Measurements from ENCODE around the gene EIF4G3. TPM values are rescaled to one million over a fixed set of nuclear protein-coding genes. Genes with fewer than 3 reads are reported as not detected.

EIF4G3 gene
- polyA plus RNA-seq, 1 of the 3 experiments (the other 2 are of a cell fraction): 32.0 TPM

DNA sequence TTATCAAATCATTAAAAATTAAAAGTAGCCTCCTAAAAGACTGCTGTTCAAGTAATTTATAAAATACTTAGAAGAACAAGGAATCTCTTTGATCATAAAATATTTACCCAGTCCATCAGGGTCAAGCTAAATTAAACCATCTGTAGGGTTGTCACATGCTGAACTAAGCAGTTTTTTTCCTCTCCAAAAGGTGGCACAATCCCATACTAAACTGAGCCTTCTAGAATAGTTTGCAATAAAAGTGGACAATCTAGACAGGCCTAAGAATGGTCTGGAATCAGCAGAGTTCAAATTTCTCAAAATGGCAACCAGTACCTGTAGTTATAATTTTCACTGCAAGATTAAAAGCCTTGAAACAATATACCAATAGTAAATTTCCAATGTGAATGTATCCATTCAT lies 194.8 kb downstream of the EIF4G3 start:
- TF ChIP-seq TEAD4 (IDR thresholded peaks at IDR 0.05; ENCODE audit: borderline replicate concordance, insufficient read depth) (no peak), SIN3A (IDR thresholded peaks at IDR 0.05; ENCODE audit: borderline replicate concordance, low read depth, low read length) (no peak), ELF1 (IDR thresholded peaks at IDR 0.05) (no peak), SMC3 (IDR thresholded peaks at IDR 0.05; ENCODE audit: low read depth, low read length) (peak; percentile 41; the same call in 1 of the 2 replicates), TAF1 (IDR thresholded peaks at IDR 0.05; ENCODE audit: borderline replicate concordance, low read depth, low read length) (no peak), RAD21 (IDR thresholded peaks at IDR 0.05; ENCODE audit: low read length) (peak; percentile 73), YY1 (IDR thresholded peaks at IDR 0.05; ENCODE audit: low read depth) (no peak), NRF1 (IDR thresholded peaks at IDR 0.05; ENCODE audit: low read depth, low read length) (no peak)
- TF ChIP-seq, protein P1, sequence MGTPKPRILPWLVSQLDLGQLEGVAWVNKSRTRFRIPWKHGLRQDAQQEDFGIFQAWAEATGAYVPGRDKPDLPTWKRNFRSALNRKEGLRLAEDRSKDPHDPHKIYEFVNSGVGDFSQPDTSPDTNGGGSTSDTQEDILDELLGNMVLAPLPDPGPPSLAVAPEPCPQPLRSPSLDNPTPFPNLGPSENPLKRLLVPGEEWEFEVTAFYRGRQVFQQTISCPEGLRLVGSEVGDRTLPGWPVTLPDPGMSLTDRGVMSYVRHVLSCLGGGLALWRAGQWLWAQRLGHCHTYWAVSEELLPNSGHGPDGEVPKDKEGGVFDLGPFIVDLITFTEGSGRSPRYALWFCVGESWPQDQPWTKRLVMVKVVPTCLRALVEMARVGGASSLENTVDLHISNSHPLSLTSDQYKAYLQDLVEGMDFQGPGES (IDR thresholded peaks at IDR 0.05; ENCODE audit: low read depth, low read length): no peak
- TF ChIP-seq, protein P2, sequence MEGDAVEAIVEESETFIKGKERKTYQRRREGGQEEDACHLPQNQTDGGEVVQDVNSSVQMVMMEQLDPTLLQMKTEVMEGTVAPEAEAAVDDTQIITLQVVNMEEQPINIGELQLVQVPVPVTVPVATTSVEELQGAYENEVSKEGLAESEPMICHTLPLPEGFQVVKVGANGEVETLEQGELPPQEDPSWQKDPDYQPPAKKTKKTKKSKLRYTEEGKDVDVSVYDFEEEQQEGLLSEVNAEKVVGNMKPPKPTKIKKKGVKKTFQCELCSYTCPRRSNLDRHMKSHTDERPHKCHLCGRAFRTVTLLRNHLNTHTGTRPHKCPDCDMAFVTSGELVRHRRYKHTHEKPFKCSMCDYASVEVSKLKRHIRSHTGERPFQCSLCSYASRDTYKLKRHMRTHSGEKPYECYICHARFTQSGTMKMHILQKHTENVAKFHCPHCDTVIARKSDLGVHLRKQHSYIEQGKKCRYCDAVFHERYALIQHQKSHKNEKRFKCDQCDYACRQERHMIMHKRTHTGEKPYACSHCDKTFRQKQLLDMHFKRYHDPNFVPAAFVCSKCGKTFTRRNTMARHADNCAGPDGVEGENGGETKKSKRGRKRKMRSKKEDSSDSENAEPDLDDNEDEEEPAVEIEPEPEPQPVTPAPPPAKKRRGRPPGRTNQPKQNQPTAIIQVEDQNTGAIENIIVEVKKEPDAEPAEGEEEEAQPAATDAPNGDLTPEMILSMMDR (IDR thresholded peaks at IDR 0.05): peak; percentile 42
- peak; percentile 29 for DNase-seq
- peaks cover 42% of the 10 kb centered on the region for H3K79me2 ChIP-seq (ENCODE audit: insufficient read depth)
- H4K20me1 ChIP-seq (ENCODE audit: insufficient read depth): peaks cover 5% of the 10 kb centered on the region; the same call in 1 of the 2 replicates
- no peaks in the 10 kb centered on the region for H3K9me3 ChIP-seq
- H3K4me1 ChIP-seq (ENCODE audit: control insufficient read depth in 1 of 2, insufficient read depth in 2 of 2, low read depth in 1 of 2, low read length in 1 of 2): peaks cover 10 to 47% of the 10 kb centered on the region in 2 experiments
- ChIA-PET POLR2A (interaction anchor here (1.1 kb wide), 1 partner anchor 213 kb away, joined by 3 read pairs; no protein-coding TSS in a partner anchor), CTCF (interaction anchor here (0.6 to 3.7 kb wide), 14 partner anchors 11 to 387 kb away, joined by 3 to 44 read pairs (median 3); partner anchors contain the start of gene HP1BP3)
- H3K4me3 ChIP-seq (ENCODE audit: low read depth in 2 of 2, low read length in 1 of 2): no peak overlapping the region
- H3K9ac ChIP-seq: peak overlapping the region; percentile 17; the same call in 1 of the 2 replicates
- peaks cover 0 to 7% of the 10 kb centered on the region in 2 experiments for H3K36me3 ChIP-seq (replicated peaks in 1 of 2; ENCODE audit: control insufficient read depth in 1 of 2, insufficient read depth in 2 of 2, low read length in 1 of 2)
- peaks cover 39% of the 10 kb centered on the region for H3F3A ChIP-seq (replicated peaks; ENCODE audit: insufficient read depth)
- peak overlapping the region; percentile 50 to 76 for H3K27ac ChIP-seq (ENCODE audit: low read depth in 2 of 2, low read length in 1 of 2)
- H2AFZ ChIP-seq (ENCODE audit: low read depth): no peak overlapping the region
- H3K27me3 ChIP-seq (ENCODE audit: insufficient read depth): no peaks in the 10 kb centered on the region
- H3K4me2 ChIP-seq: peak overlapping the region; percentile 39
- no peaks in the 10 kb centered on the region for H3K9me2 ChIP-seq

DNA sequence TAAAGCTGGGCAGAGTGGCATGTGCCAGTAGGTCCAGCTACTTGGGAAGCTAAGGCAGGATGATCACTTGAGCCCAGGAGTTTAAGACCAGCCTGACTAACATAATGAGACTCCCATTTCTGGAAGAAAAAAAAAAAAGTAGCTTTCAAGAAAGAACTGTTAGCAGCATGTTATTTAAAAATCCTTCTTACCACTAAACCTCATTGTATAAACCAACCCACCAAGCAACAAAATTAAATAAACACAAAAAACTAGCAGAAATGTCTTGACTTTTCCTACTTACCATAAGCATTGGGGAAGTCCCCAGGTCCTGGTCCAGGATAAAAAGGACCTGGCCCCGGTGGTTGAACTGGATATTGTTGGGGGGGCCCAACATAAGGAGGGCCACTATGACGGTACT lies 196.6 kb downstream of the EIF4G3 start:
- CTCF ChIA-PET: interaction anchor here (0.7 to 3.7 kb wide), 7 partner anchors 13 to 283 kb away, joined by 3 to 44 read pairs (median 3); no protein-coding TSS in a partner anchor
- no peak for DNase-seq

More for the DNA sequence above, 196.6 kb downstream of the EIF4G3 start:
- H3K4me2 ChIP-seq: no peak overlapping the region
- peak overlapping the region in 1 of 2 experiments; percentile 69; a peak in 1 of 4 replicates for H3K27ac ChIP-seq (ENCODE audit: low read depth in 2 of 2, low read length in 1 of 2)
- H3K4me3 ChIP-seq (ENCODE audit: low read depth in 2 of 2, low read length in 1 of 2): no peak overlapping the region
- peaks cover 5% of the 10 kb centered on the region; the same call in 1 of the 2 replicates for H4K20me1 ChIP-seq (ENCODE audit: insufficient read depth)
- peaks cover 10 to 47% of the 10 kb centered on the region in 2 experiments for H3K4me1 ChIP-seq (ENCODE audit: control insufficient read depth in 1 of 2, insufficient read depth in 2 of 2, low read depth in 1 of 2, low read length in 1 of 2)
- H3K79me2 ChIP-seq (ENCODE audit: insufficient read depth): peaks cover 39% of the 10 kb centered on the region
- H3K9ac ChIP-seq: no peak overlapping the region
- peaks cover 39% of the 10 kb centered on the region for H3F3A ChIP-seq (replicated peaks; ENCODE audit: insufficient read depth)
- H3K9me3 ChIP-seq: no peaks in the 10 kb centered on the region
- no peaks in the 10 kb centered on the region for H3K9me2 ChIP-seq
- WGBS (ENCODE audit: low lambda C conversion rate): 100% methylated on average over 2 of the region's 2 CpGs
- TF ChIP-seq FOXJ3 (CRISPR knock-in tag; IDR thresholded peaks at IDR 0.05): no peak
- TF ChIP-seq RFX5 (IDR thresholded peaks at IDR 0.05; ENCODE audit: low read length): no peak
- TF ChIP-seq MXI1 (IDR thresholded peaks at IDR 0.05; ENCODE audit: low read depth, low read length): no peak
- no peak for TF ChIP-seq EP300 (IDR thresholded peaks at IDR 0.05; ENCODE audit: borderline replicate concordance in 1 of 2, low read depth in 1 of 2, low read length in 1 of 2)
- TF ChIP-seq, protein P3, sequence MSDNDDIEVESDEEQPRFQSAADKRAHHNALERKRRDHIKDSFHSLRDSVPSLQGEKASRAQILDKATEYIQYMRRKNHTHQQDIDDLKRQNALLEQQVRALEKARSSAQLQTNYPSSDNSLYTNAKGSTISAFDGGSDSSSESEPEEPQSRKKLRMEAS (IDR thresholded peaks at IDR 0.05; ENCODE audit: low read depth): no peak
- no peak for TF ChIP-seq YY1 (IDR thresholded peaks at IDR 0.05; ENCODE audit: low read depth)
- no peak for TF ChIP-seq JUND (IDR thresholded peaks at IDR 0.05)
- TF ChIP-seq, protein P4, sequence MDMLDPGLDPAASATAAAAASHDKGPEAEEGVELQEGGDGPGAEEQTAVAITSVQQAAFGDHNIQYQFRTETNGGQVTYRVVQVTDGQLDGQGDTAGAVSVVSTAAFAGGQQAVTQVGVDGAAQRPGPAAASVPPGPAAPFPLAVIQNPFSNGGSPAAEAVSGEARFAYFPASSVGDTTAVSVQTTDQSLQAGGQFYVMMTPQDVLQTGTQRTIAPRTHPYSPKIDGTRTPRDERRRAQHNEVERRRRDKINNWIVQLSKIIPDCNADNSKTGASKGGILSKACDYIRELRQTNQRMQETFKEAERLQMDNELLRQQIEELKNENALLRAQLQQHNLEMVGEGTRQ (IDR thresholded peaks at IDR 0.05; ENCODE audit: borderline replicate concordance, low read depth, low read length): no peak
- TF ChIP-seq, protein P5, sequence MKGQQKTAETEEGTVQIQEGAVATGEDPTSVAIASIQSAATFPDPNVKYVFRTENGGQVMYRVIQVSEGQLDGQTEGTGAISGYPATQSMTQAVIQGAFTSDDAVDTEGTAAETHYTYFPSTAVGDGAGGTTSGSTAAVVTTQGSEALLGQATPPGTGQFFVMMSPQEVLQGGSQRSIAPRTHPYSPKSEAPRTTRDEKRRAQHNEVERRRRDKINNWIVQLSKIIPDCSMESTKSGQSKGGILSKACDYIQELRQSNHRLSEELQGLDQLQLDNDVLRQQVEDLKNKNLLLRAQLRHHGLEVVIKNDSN (IDR thresholded peaks at IDR 0.05; ENCODE audit: borderline replicate concordance, low read depth): no peak
- H2AFZ ChIP-seq (ENCODE audit: low read depth): no peak overlapping the region
- POLR2A ChIA-PET: no interaction called here
- H3K36me3 ChIP-seq (replicated peaks in 1 of 2; ENCODE audit: control insufficient read depth in 1 of 2, insufficient read depth in 2 of 2, low read length in 1 of 2): peaks cover 0 to 7% of the 10 kb centered on the region in 2 experiments
- H3K27me3 ChIP-seq (ENCODE audit: insufficient read depth): no peaks in the 10 kb centered on the region
